HL-60 (cell line): Measurements from ENCODE around the gene NCCRP1.

Experiments
- GABPA ChIP-seq: IDR thresholded peaks from 2 replicates; pipeline ENCODE4 v1.6.1; 2012; ENCODE audit warnings: low read depth
- POLR2AphosphoS5 ChIP-seq: IDR thresholded peaks from 2 replicates; pipeline ENCODE4 v1.6.1; 2012; ENCODE audit warnings: low read depth
- TF ChIP-seq, protein P1 (sequence below): IDR thresholded peaks from one replicate; pipeline ENCODE4 v1.5.1; 2011; ENCODE audit warnings: low read length, control low read depth, inconsistent platforms; ENCODE audit not compliant: insufficient read depth

DNA sequence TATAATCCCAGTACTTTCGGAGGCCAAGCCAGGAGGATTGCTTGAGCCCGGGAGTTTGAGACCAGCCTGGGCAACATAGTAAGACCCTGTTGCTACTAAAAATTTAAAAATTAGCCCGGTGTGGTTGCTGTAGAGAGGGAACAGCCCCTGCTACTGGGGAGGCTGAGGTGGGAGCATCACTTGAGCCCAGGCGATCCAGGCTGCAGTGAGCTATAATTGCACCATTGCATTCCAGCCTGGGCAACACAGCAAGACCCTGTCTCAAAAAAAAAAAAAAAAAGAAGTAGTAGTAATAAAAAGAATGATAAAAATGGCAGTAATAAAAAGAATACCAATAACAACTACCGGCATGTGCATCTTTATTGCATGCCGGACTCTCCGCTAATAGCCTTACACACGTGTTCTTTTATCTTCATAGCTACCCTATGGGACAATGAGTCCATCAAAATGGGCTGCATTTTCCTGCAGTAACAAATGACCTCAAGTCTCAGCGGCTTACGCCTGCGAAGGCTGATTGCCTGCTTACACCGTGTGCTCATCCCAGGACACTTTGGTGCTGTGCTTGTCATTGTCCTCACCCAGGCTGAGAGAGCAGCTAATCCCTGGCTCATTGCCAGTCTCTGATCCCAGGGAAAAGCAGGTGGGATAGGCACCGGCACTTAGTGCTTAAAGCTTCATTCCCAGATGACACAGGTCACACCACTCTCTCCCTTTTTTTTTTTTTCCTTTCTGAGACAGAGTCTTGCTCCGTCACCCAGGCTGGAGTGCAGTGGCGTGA, 21.7 kb downstream of the NCCRP1 start:
- TF ChIP-seq, protein P1, sequence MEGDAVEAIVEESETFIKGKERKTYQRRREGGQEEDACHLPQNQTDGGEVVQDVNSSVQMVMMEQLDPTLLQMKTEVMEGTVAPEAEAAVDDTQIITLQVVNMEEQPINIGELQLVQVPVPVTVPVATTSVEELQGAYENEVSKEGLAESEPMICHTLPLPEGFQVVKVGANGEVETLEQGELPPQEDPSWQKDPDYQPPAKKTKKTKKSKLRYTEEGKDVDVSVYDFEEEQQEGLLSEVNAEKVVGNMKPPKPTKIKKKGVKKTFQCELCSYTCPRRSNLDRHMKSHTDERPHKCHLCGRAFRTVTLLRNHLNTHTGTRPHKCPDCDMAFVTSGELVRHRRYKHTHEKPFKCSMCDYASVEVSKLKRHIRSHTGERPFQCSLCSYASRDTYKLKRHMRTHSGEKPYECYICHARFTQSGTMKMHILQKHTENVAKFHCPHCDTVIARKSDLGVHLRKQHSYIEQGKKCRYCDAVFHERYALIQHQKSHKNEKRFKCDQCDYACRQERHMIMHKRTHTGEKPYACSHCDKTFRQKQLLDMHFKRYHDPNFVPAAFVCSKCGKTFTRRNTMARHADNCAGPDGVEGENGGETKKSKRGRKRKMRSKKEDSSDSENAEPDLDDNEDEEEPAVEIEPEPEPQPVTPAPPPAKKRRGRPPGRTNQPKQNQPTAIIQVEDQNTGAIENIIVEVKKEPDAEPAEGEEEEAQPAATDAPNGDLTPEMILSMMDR, result no peak
- no peak for TF ChIP-seq POLR2AphosphoS5
- no peak for TF ChIP-seq GABPA
